ENCODE data around the gene YKT6. TPM values are rescaled to one million over a fixed set of nuclear protein-coding genes. Genes with fewer than 3 reads are reported as not detected.
"Not testable (repeated sequence)": the region's sequence is repeated elsewhere in the genome, so short reads cannot be mapped to it uniquely, and the experiment has no call there.

The YKT6 gene
- total and polyA plus RNA-seq, 2 donors, result 25.3 to 58.0 TPM

- 92% methylated on average over 5 of the region's 5 CpGs for WGBS
Observed at GRCh38 chr7:44159824-44160630, 40.8 kb upstream of the YKT6 start.

GRCh38 chr7:44161371-44161770 lies 39.4 kb upstream of the YKT6 start:
- Histone ChIP-seq H3K4me1 (ENCODE audit: insufficient read depth) (no peaks in the 10 kb centered on the region), H3K4me3 (ENCODE audit: low read depth, low read length) (no peak overlapping the region), H3K36me3 (ENCODE audit: insufficient read depth) (no peaks in the 10 kb centered on the region), H3K27ac (ENCODE audit: low read depth) (no peak overlapping the region)
- DNase-seq (ENCODE audit: extremely low spot score), result no peak
- 95% methylated on average over 2 of the region's 2 CpGs for WGBS

More at GRCh38 chr7:44159824-44160630, 40.8 kb upstream of the YKT6 start:
- Histone ChIP-seq H3K4me3 (ENCODE audit: low read depth, low read length) (no peak overlapping the region), H3K36me3 (ENCODE audit: insufficient read depth) (no peaks in the 10 kb centered on the region), H3K27ac (ENCODE audit: low read depth) (no peak overlapping the region), H3K4me1 (ENCODE audit: insufficient read depth) (no peaks in the 10 kb centered on the region)
- DNase-seq (ENCODE audit: extremely low spot score), result no peak

- DNase-seq (ENCODE audit: extremely low spot score), result no peak
- H3K27ac ChIP-seq (ENCODE audit: low read depth), result no peak overlapping the region
- WGBS, result 80% methylated on average over 4 of the region's 4 CpGs
- H3K4me1 ChIP-seq (ENCODE audit: insufficient read depth), result no peaks in the 10 kb centered on the region
- no peaks in the 10 kb centered on the region for H3K36me3 ChIP-seq (ENCODE audit: insufficient read depth)
- H3K4me3 ChIP-seq (ENCODE audit: low read depth, low read length), result no peak overlapping the region
Observed at GRCh38 chr7:44162179-44162578, 38.6 kb upstream of the YKT6 start.

GRCh38 chr7:44162785-44163395 lies 37.9 kb upstream of the YKT6 start:
- no peaks in the 10 kb centered on the region for H3K4me1 ChIP-seq (ENCODE audit: insufficient read depth)
- no peak overlapping the region for H3K4me3 ChIP-seq (ENCODE audit: low read depth, low read length)
- 74% methylated on average over 1 of the region's 1 CpG for WGBS
- no peaks in the 10 kb centered on the region for H3K36me3 ChIP-seq (ENCODE audit: insufficient read depth)
- H3K27ac ChIP-seq (ENCODE audit: low read depth), result no peak overlapping the region
- DNase-seq (ENCODE audit: extremely low spot score), result no peak

GRCh38 chr7:44163591-44163990 lies 37.2 kb upstream of the YKT6 start:
- WGBS, result 47% methylated on average over 1 of the region's 1 CpG
- no peaks in the 10 kb centered on the region for H3K4me1 ChIP-seq (ENCODE audit: insufficient read depth)
- no peak for DNase-seq (ENCODE audit: extremely low spot score)
- no peaks in the 10 kb centered on the region for H3K36me3 ChIP-seq (ENCODE audit: insufficient read depth)
- H3K27ac ChIP-seq (ENCODE audit: low read depth), result no peak overlapping the region
- no peak overlapping the region for H3K4me3 ChIP-seq (ENCODE audit: low read depth, low read length)

GRCh38 chr7:44167920-44168319 lies 32.9 kb upstream of the YKT6 start:
- H3K36me3 ChIP-seq (ENCODE audit: insufficient read depth), result no peaks in the 10 kb centered on the region
- H3K4me3 ChIP-seq (ENCODE audit: low read depth, low read length), result no peak overlapping the region
- no peak for DNase-seq (ENCODE audit: extremely low spot score)
- no peak overlapping the region for H3K27ac ChIP-seq (ENCODE audit: low read depth)
- H3K4me1 ChIP-seq (ENCODE audit: insufficient read depth), result no peaks in the 10 kb centered on the region

GRCh38 chr7:44171901-44172300 lies 28.9 kb upstream of the YKT6 start:
- 93% methylated on average over 9 of the region's 9 CpGs for WGBS
- not testable (repeated sequence) for DNase-seq (ENCODE audit: extremely low spot score)

GRCh38 chr7:44172352-44172751 lies 28.4 kb upstream of the YKT6 start:
- no peaks in the 10 kb centered on the region for H3K36me3 ChIP-seq (ENCODE audit: insufficient read depth)
- H3K4me3 ChIP-seq (ENCODE audit: low read depth, low read length), result no peak overlapping the region
- no peak for DNase-seq (ENCODE audit: extremely low spot score)
- no peak overlapping the region for H3K27ac ChIP-seq (ENCODE audit: low read depth)
- no peaks in the 10 kb centered on the region for H3K4me1 ChIP-seq (ENCODE audit: insufficient read depth)

More at GRCh38 chr7:44171901-44172300, 28.9 kb upstream of the YKT6 start:
- not testable (repeated sequence) for H3K27ac ChIP-seq (ENCODE audit: low read depth); H3K4me1 ChIP-seq (ENCODE audit: insufficient read depth); H3K36me3 ChIP-seq (ENCODE audit: insufficient read depth); H3K4me3 ChIP-seq (ENCODE audit: low read depth, low read length)

- Histone ChIP-seq H3K36me3 (ENCODE audit: insufficient read depth) (no peaks in the 10 kb centered on the region), H3K27ac (ENCODE audit: low read depth) (no peak overlapping the region), H3K4me3 (ENCODE audit: low read depth, low read length) (no peak overlapping the region), H3K4me1 (ENCODE audit: insufficient read depth) (no peaks in the 10 kb centered on the region)
- DNase-seq (ENCODE audit: extremely low spot score), result no peak
- WGBS, result 87% methylated on average over 6 of the region's 6 CpGs
Observed at GRCh38 chr7:44172803-44173424, 27.9 kb upstream of the YKT6 start.

- Histone ChIP-seq H3K36me3 (ENCODE audit: insufficient read depth) (no peaks in the 10 kb centered on the region), H3K4me1 (ENCODE audit: insufficient read depth) (no peaks in the 10 kb centered on the region), H3K4me3 (ENCODE audit: low read depth, low read length) (no peak overlapping the region), H3K27ac (ENCODE audit: low read depth) (no peak overlapping the region)
- no peak for DNase-seq (ENCODE audit: extremely low spot score)
- WGBS, result 40% methylated on average over 3 of the region's 3 CpGs
Observed at GRCh38 chr7:44173911-44174693, 26.7 kb upstream of the YKT6 start.

- not testable (repeated sequence) for DNase-seq (ENCODE audit: extremely low spot score); H3K4me3 ChIP-seq (ENCODE audit: low read depth, low read length)
- 65% methylated on average over 1 of the region's 1 CpG for WGBS
Observed at GRCh38 chr7:44174694-44174948, 26.2 kb upstream of the YKT6 start.

GRCh38 chr7:44175730-44176129 lies 25.0 kb upstream of the YKT6 start:
- Histone ChIP-seq H3K27ac (ENCODE audit: low read depth) (no peak overlapping the region), H3K4me3 (ENCODE audit: low read depth, low read length) (no peak overlapping the region), H3K4me1 (ENCODE audit: insufficient read depth) (no peaks in the 10 kb centered on the region), H3K36me3 (ENCODE audit: insufficient read depth) (no peaks in the 10 kb centered on the region)
- WGBS, result 87% methylated on average over 3 of the region's 3 CpGs
- DNase-seq (ENCODE audit: extremely low spot score), result no peak

More at GRCh38 chr7:44174694-44174948, 26.2 kb upstream of the YKT6 start:
- not testable (repeated sequence) for H3K27ac ChIP-seq (ENCODE audit: low read depth); H3K36me3 ChIP-seq (ENCODE audit: insufficient read depth); H3K4me1 ChIP-seq (ENCODE audit: insufficient read depth)

GRCh38 chr7:44176486-44176885 lies 24.3 kb upstream of the YKT6 start:
- H3K36me3 ChIP-seq (ENCODE audit: insufficient read depth), result no peaks in the 10 kb centered on the region
- DNase-seq (ENCODE audit: extremely low spot score), result no peak
- no peaks in the 10 kb centered on the region for H3K4me1 ChIP-seq (ENCODE audit: insufficient read depth)
- H3K27ac ChIP-seq (ENCODE audit: low read depth), result no peak overlapping the region
- 71% methylated on average over 7 of the region's 7 CpGs for WGBS
- no peak overlapping the region for H3K4me3 ChIP-seq (ENCODE audit: low read depth, low read length)

Measured in urinary bladder (tissue), 4 donors.